Endothelial cell of umbilical vein (primary cell): ENCODE data around the gene NRK. TPM values are rescaled to one million over a fixed set of nuclear protein-coding genes. Genes with fewer than 3 reads are reported as not detected.

ENCODE experiments used
- BruUV-seq: library from RNA; stranded (reverse); fragments of 400-500 nt; replicated peaks from 2 replicates; lab custom pipeline; 2021; lab: Mats Ljungman, UMichigan
- CTCF ChIA-PET: fragments of 300-600, 350-600 bp; sonication (Branson Sonifier 250); formaldehyde crosslinking; loops from one replicate; lab custom pipeline; 2021; ENCODE audit warnings: antibody characterized with exemption, inconsistent platforms; lab: Charles Lee
- POLR2A ChIA-PET: fragments of 300-600, 350-600 bp; sonication (Branson Sonifier 250); formaldehyde crosslinking; loops from one replicate; lab custom pipeline; 2021; ENCODE audit warnings: antibody characterized with exemption, inconsistent platforms; lab: Charles Lee
- DNase-seq: peaks from one replicate; pipeline ENCODE4 v3.0.0-alpha.2; 2011; ENCODE audit warnings: low read depth, low spot score
- FAIRE-seq: peaks from 2 replicates; lab custom pipeline; 2011; peaks lifted over from hg19 to GRCh38; lab: Jason Lieb, UNC
- H2AFZ ChIP-seq: 2 replicates; pipeline ENCODE4 v1.6.0; 2012; ENCODE audit warnings: low read depth, low read length, control low read depth, inconsistent platforms
- H3K27ac ChIP-seq: 2 replicates; pipeline ENCODE4 v1.5.1; 2011; ENCODE audit warnings: low read depth, mild to moderate bottlenecking, control low read depth, low read length, moderate library complexity; ENCODE audit not compliant: insufficient read depth
- H3K27me3 ChIP-seq, 2 experiments: 2 replicates each; pipeline versions ENCODE4 v1.6.0 to v1.6.1; 2011; ENCODE audit warnings: low read length in 2 of 2, mixed read lengths in 1 of 2; ENCODE audit not compliant: control insufficient read depth in 2 of 2, insufficient read depth in 2 of 2
- H3K36me3 ChIP-seq, 2 experiments: 2 replicates in 1 of 2; 3 replicates in 1 of 2; pipeline ENCODE4 v1.5.1; 2011; ENCODE audit warnings: low read length in 2 of 2, mild to moderate bottlenecking in 1 of 2, moderate library complexity in 1 of 2; ENCODE audit not compliant: control insufficient read depth in 2 of 2, insufficient read depth in 2 of 2; ENCODE audit errors: extremely low read depth in 1 of 2
- H3K4me1 ChIP-seq: 3 replicates; pipeline ENCODE4 v1.5.1; 2011; ENCODE audit warnings: mild to moderate bottlenecking, low read length; ENCODE audit not compliant: control insufficient read depth, insufficient read depth; ENCODE audit errors: extremely low read depth
- H3K4me2 ChIP-seq: 2 replicates; pipeline ENCODE4 v1.6.1; 2011; ENCODE audit warnings: low read length, control low read depth, mixed read lengths; ENCODE audit not compliant: insufficient read depth
- H3K4me3 ChIP-seq, 3 experiments: fragments of 200-600 bp in 1 of 3; sonication (generic), shearing (Covaris generic) in 1 of 3; replicated peaks in 1 of 3; 2 replicates each; pipeline ENCODE4 v1.5.1; 2011 to 2016; ENCODE audit warnings: control low read depth in 3 of 3, low read length in 3 of 3, mild to moderate bottlenecking in 2 of 3, inconsistent platforms in 1 of 3, low read depth in 1 of 3, moderate library complexity in 1 of 3; ENCODE audit not compliant: insufficient read depth in 1 of 3
- H3K79me2 ChIP-seq: 2 replicates; pipeline ENCODE4 v1.6.0; 2012; ENCODE audit warnings: low read length, inconsistent platforms; ENCODE audit not compliant: control insufficient read depth, insufficient read depth
- H3K9ac ChIP-seq: replicated peaks from 2 replicates; pipeline ENCODE3; 2011; ENCODE audit warnings: low read length, control low read depth; ENCODE audit not compliant: insufficient read depth; ENCODE audit errors: extremely low read depth
- H3K9me1 ChIP-seq: replicated peaks from 3 replicates; pipeline ENCODE4 v1.6.0; 2011; ENCODE audit warnings: mild to moderate bottlenecking, low read length; ENCODE audit not compliant: control insufficient read depth, insufficient read depth; ENCODE audit errors: extremely low read depth
- H3K9me3 ChIP-seq: replicated peaks from 2 replicates; pipeline ENCODE4 v1.5.1; 2012; ENCODE audit warnings: low read length, inconsistent platforms; ENCODE audit not compliant: control insufficient read depth, insufficient read depth
- H4K20me1 ChIP-seq: replicated peaks from 2 replicates; pipeline ENCODE3; 2011; ENCODE audit warnings: mild to moderate bottlenecking, low read length; ENCODE audit not compliant: control insufficient read depth, insufficient read depth; ENCODE audit errors: extremely low read depth
- CTCF ChIP-seq, 2 donors: IDR thresholded peaks; 1 replicate in 1 of 2; 2 replicates in 1 of 2; pipeline ENCODE4 v1.5.1; 2011; ENCODE audit warnings: low read length in 2 of 2, mild to moderate bottlenecking in 2 of 2, moderate library complexity in 2 of 2, control low read depth in 1 of 2, inconsistent platforms in 1 of 2, low read depth in 1 of 2; ENCODE audit not compliant: insufficient read depth in 1 of 2; ENCODE audit errors: extremely low read depth in 1 of 2
- EZH2 ChIP-seq: IDR thresholded peaks from 2 replicates; pipeline ENCODE4 v1.6.1; 2012; ENCODE audit warnings: borderline replicate concordance, low read depth, mild to moderate bottlenecking, moderate library complexity, low read length, inconsistent platforms; ENCODE audit not compliant: severe bottlenecking
- FOS ChIP-seq: IDR thresholded peaks from 2 replicates; pipeline ENCODE4 v1.6.1; 2011; ENCODE audit warnings: mild to moderate bottlenecking, low read length, moderate library complexity, borderline replicate concordance; ENCODE audit not compliant: insufficient read depth
- GATA2 ChIP-seq: IDR thresholded peaks from 2 replicates; pipeline ENCODE4 v1.7.0; 2011; ENCODE audit warnings: low read depth, mild to moderate bottlenecking, moderate library complexity, mixed read lengths, low read length; ENCODE audit not compliant: insufficient read length, insufficient read depth
- JUN ChIP-seq: IDR thresholded peaks from 2 replicates; pipeline ENCODE4 v1.6.1; 2011; ENCODE audit warnings: borderline replicate concordance, low read depth; ENCODE audit not compliant: insufficient read length, insufficient read depth
- MYC ChIP-seq: IDR thresholded peaks from one replicate; pipeline ENCODE4 v1.6.1; 2011; ENCODE audit warnings: mild to moderate bottlenecking, low read depth, low read length
- POLR2A ChIP-seq: IDR thresholded peaks from 2 replicates; pipeline ENCODE4 v1.6.1; 2012; ENCODE audit warnings: low read depth, mild to moderate bottlenecking, control low read depth, low read length
- POLR2AphosphoS5 ChIP-seq: IDR thresholded peaks from 2 replicates; pipeline ENCODE4 v1.6.1; 2012; ENCODE audit warnings: low read depth, mild to moderate bottlenecking, control low read depth, low read length, moderate library complexity; ENCODE audit not compliant: insufficient read depth
- dilution Hi-C: fragments of 300-500 bp; cut with MboI; formaldehyde crosslinking; loops from one replicate; pipeline ENCODE4 v1.15.0; 2019; ENCODE audit warnings: low sequenced_read_pairs; ENCODE audit not compliant: extremely low pct_ligation_motif_present
- intact Hi-C: fragments of 100-400 bp; cut with micrococcal nuclease; formaldehyde crosslinking; loops from one replicate; pipeline ENCODE4 v1.10.0; 2022
- polyA plus RNA-seq, 4 experiments: library from polyadenylated mRNA; depleted of rRNA in 3 of 4; stranded (reverse) in 3 of 4; unstranded in 1 of 4; fragments of >200 nt; gene quantifications; 2 replicates each; pipeline versions ENCODE4 v1.2.1 to v1.2.3, GENCODE V29; 2011 to 2012; ENCODE audit warnings: missing spikeins in 1 of 4
- total RNA-seq: library from RNA; stranded (reverse); gene quantifications from 2 replicates; pipeline ENCODE4 v1.2.3, GENCODE V29; 2021
- TF ChIP-seq, protein P1 (sequence below): IDR thresholded peaks from 2 replicates; pipeline ENCODE4 v1.6.1; 2011; ENCODE audit not compliant: insufficient read depth, insufficient read length

Gene NRK
- total and polyA plus RNA-seq, 2 donors (not counting 3 experiments of a cell fraction or from before 2014, with no cell fraction given), result 1.3 to 3.1 TPM

DNA sequence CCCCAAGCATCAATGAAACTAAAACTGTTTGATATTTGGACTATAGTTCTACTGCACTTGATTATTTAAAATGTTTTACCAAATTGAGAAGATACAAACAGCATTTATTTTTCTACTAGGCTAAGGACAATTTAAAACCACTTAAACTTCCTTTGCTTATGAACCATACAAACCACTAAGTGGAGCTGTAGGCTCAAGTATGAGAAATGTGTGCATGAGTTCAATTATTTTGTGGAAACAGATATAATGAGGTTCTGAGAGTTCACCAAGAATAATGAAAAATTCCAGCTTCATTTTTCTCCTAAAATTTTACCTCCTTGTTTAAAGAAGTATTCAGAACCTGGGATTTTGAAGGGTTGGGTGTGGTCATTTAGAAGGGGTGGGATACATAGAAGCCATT, 153.0 kb downstream of the NRK start:
- Histone ChIP-seq H4K20me1 (no peaks in the 10 kb centered on the region), H3K27ac (no peak overlapping the region), H3K4me2 (no peak overlapping the region), H3K9me1 (no peaks in the 10 kb centered on the region), H3K4me1 (no peaks in the 10 kb centered on the region), H2AFZ (no peak overlapping the region), H3K27me3 (no peaks in the 10 kb centered on the region), H3K79me2 (no peaks in the 10 kb centered on the region), H3K9me3 (no peaks in the 10 kb centered on the region), H3K9ac (no peak overlapping the region), H3K4me3 (no peak overlapping the region), H3K36me3 (no peaks in the 10 kb centered on the region)
- POLR2A ChIA-PET, result no interaction called here
- dilution Hi-C loops (no loop called here), intact Hi-C loops (no loop called here)
- CTCF ChIA-PET, result no interaction called here
- DNase-seq (no peak), FAIRE-seq (no peak)
- BruUV-seq, result no TSS peak
- no peak for TF ChIP-seq POLR2AphosphoS5
- no peak for TF ChIP-seq EZH2
- TF ChIP-seq POLR2A, result no peak
- TF ChIP-seq FOS, result no peak
- TF ChIP-seq GATA2, result no peak
- no peak for TF ChIP-seq MYC
- TF ChIP-seq JUN, result no peak
- TF ChIP-seq, protein P1, sequence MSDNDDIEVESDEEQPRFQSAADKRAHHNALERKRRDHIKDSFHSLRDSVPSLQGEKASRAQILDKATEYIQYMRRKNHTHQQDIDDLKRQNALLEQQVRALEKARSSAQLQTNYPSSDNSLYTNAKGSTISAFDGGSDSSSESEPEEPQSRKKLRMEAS, result no peak
- no peak for TF ChIP-seq CTCF (IDR thresholded peaks at IDR 0.05; ENCODE audit: extremely low read depth in 1 of 2, insufficient read depth in 1 of 2, low read depth in 1 of 2, low read length in 2 of 2)
